ENCODE results near the gene FBXO34. TPM values are rescaled to one million over a fixed set of nuclear protein-coding genes. Genes with fewer than 3 reads are reported as not detected.

Gene FBXO34
- total RNA-seq, 1 donor: 28.9 TPM

GRCh38 chr14:55359307-55359706 is 88.1 kb downstream of the FBXO34 start:
- DNase-seq (ENCODE audit: low read depth): no peak
- TF ChIP-seq, protein P1, sequence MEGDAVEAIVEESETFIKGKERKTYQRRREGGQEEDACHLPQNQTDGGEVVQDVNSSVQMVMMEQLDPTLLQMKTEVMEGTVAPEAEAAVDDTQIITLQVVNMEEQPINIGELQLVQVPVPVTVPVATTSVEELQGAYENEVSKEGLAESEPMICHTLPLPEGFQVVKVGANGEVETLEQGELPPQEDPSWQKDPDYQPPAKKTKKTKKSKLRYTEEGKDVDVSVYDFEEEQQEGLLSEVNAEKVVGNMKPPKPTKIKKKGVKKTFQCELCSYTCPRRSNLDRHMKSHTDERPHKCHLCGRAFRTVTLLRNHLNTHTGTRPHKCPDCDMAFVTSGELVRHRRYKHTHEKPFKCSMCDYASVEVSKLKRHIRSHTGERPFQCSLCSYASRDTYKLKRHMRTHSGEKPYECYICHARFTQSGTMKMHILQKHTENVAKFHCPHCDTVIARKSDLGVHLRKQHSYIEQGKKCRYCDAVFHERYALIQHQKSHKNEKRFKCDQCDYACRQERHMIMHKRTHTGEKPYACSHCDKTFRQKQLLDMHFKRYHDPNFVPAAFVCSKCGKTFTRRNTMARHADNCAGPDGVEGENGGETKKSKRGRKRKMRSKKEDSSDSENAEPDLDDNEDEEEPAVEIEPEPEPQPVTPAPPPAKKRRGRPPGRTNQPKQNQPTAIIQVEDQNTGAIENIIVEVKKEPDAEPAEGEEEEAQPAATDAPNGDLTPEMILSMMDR (IDR thresholded peaks at IDR 0.05; ENCODE audit: insufficient read depth, low read depth, low read length): no peak
- H3K4me3 ChIP-seq (ENCODE audit: low read depth, low read length): no peak overlapping the region

DNA sequence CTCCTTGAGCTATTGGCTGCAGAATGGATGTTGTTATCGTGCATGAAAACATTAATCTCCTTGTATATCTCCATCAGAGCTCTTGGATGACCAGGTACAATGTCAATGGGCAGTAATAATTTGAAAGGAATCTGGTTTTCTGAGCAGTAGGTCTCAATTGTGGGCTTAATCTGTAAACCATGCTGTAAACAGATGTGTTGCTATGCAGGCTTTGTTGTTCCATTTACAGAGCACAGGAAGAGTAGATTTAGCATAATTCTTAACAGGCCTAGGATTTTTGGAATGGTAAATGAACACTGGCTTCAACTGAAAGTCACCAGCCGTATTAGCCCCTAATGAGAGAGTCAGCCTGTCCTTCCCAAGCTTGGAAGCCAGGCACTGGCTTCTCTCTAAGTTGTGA is 90.0 kb downstream of the FBXO34 start:
- TF ChIP-seq, protein P1 (IDR thresholded peaks at IDR 0.05; ENCODE audit: insufficient read depth, low read depth, low read length): no peak
- DNase-seq (ENCODE audit: low read depth): no peak
- H3K4me3 ChIP-seq (ENCODE audit: low read depth, low read length): no peak overlapping the region

DNA sequence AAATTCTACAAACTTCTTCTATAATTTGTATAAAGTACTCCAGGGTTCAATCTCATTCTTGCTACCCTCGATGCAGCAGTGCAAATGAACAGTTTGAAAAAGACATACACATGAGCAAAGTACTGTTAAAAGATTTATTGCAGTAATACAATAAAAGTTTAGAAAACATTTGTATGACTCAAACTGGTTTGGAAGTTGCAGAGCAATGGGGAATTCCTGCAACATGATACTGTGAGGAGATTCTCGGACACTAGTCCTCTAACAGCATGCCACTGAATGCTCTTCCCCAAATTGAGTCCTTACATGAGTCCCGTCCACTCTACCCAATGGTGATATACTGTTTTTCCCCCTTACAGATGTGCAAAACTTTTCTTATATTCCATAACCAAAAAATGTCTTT is 95.0 kb downstream of the FBXO34 start:
- no peak overlapping the region for H3K4me3 ChIP-seq (ENCODE audit: low read depth, low read length)
- TF ChIP-seq, protein P1 (IDR thresholded peaks at IDR 0.05; ENCODE audit: insufficient read depth, low read depth, low read length): no peak
- peak; percentile 79 for DNase-seq (ENCODE audit: low read depth)

DNA sequence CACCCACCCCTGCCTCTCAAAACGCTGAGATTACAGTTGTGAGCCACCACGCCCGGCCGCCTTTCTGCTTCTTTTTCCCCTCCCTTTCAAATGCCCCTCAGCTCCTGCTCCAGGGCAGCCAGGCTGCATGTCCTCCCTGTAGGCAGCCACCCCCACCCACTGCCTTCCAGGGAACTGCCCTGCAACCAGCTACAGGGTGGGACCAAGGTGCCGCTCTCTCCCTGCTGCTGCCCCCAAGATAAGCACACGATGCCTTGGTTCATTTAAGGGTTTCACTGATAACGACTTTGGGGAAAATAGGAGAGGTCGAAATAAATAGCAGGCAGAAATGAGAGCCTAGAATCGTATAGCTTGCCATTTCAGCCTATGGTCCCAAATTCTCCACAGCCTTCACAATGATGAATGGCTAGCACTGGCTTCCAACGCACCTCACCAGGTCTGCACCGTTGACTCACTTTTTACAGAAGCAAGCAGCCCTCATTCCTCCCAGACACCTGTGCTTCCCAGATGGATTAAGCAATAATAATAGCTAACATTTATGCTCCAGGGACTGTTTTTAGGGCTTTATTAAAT is 99.7 kb downstream of the FBXO34 start:
- H3K4me3 ChIP-seq (ENCODE audit: low read depth, low read length): no peak overlapping the region
- no peak for DNase-seq (ENCODE audit: low read depth)
- TF ChIP-seq, protein P1 (IDR thresholded peaks at IDR 0.05; ENCODE audit: insufficient read depth, low read depth, low read length): no peak

GRCh38 chr14:55372423-55372822 is 101.2 kb downstream of the FBXO34 start:
- no peak for DNase-seq (ENCODE audit: low read depth)
- no peak overlapping the region for H3K4me3 ChIP-seq (ENCODE audit: low read depth, low read length)
- TF ChIP-seq, protein P1 (IDR thresholded peaks at IDR 0.05; ENCODE audit: insufficient read depth, low read depth, low read length): no peak

GRCh38 chr14:55372825-55373224 is 101.6 kb downstream of the FBXO34 start:
- TF ChIP-seq, protein P1 (IDR thresholded peaks at IDR 0.05; ENCODE audit: insufficient read depth, low read depth, low read length): no peak
- no peak for DNase-seq (ENCODE audit: low read depth)

More at GRCh38 chr14:55372825-55373224, 101.6 kb downstream of the FBXO34 start:
- H3K4me3 ChIP-seq (ENCODE audit: low read depth, low read length): no peak overlapping the region

All from fibroblast of villous mesenchyme (primary cell).